HepG2 (cell line): ENCODE results near the gene ZMAT2. TPM values are rescaled to one million over a fixed set of nuclear protein-coding genes. Genes with fewer than 3 reads are reported as not detected.

Source experiments
- ATAC-seq: fragments of 200-7000 bp; cut with Tn5 transposase; 3 replicates; pipeline ENCODE4 v1.9.1; 2020; ENCODE audit warnings: mild to moderate bottlenecking, moderate library complexity
- BruUV-seq: library from RNA; stranded (reverse); fragments of 400-500 nt; replicated peaks from 2 replicates; lab custom pipeline; 2021; lab: Mats Ljungman, UMichigan
- CTCF ChIA-PET: fragments of 300-600 bp; formaldehyde crosslinking; extraction: SDS; loops from one replicate; lab custom pipeline; 2021; ENCODE audit warnings: low total read pairs, inconsistent platforms, low intra/inter-chr PET ratio; lab: Yijun Ruan, JAX
- POLR2A ChIA-PET: fragments of 350-600 bp; sonication (Branson Sonifier 250); formaldehyde crosslinking; loops from one replicate; lab custom pipeline; 2020; ENCODE audit warnings: antibody characterized with exemption, inconsistent platforms; lab: Yijun Ruan, JAX
- DNase-seq: peaks from one replicate; pipeline ENCODE4 v3.0.0-alpha.2; 2015; ENCODE audit warnings: low spot score
- FAIRE-seq: peaks from 3 replicates; lab custom pipeline; 2011; peaks lifted over from hg19 to GRCh38; lab: Jason Lieb, UNC
- H2AFZ ChIP-seq: one replicate; pipeline ENCODE4 v1.6.1; 2011; ENCODE audit warnings: low read length, inconsistent platforms
- H3K27ac ChIP-seq: fragments of 300-600 bp; 3 replicates; pipeline ENCODE4 v1.8.0; 2011; ENCODE audit warnings: mixed run types, mild to moderate bottlenecking, mixed read lengths, low read length, inconsistent platforms; ENCODE audit not compliant: insufficient read depth; ENCODE audit errors: extremely low read length
- H3K27me3 ChIP-seq, 2 experiments: fragments of 200-600 bp in 1 of 2; 2 replicates in 1 of 2; 3 replicates in 1 of 2; pipeline versions ENCODE4 v1.6.0 to v1.8.0; 2011; ENCODE audit warnings: low read length in 2 of 2, mild to moderate bottlenecking in 2 of 2, moderate library complexity in 2 of 2, inconsistent platforms in 1 of 2; ENCODE audit not compliant: insufficient read depth in 2 of 2, control insufficient read depth in 1 of 2
- H3K36me3 ChIP-seq, 2 experiments: fragments of 200-600 bp in 1 of 2; replicated peaks in 1 of 2; 2 replicates in 1 of 2; 3 replicates in 1 of 2; pipeline versions ENCODE4 v1.5.1 to v1.8.0; 2011; ENCODE audit warnings: low read length in 2 of 2, inconsistent platforms in 1 of 2; ENCODE audit not compliant: insufficient read depth in 2 of 2, control insufficient read depth in 1 of 2
- H3K4me1 ChIP-seq: 2 replicates; pipeline ENCODE4 v1.5.1; 2012; ENCODE audit warnings: low read length, inconsistent platforms; ENCODE audit not compliant: insufficient read depth
- H3K4me2 ChIP-seq: 2 replicates; pipeline ENCODE4 v1.6.0; 2011; ENCODE audit warnings: low read depth, low read length, inconsistent platforms
- H3K4me3 ChIP-seq, 3 experiments: fragments of 200-600 bp in 1 of 3; sonication (generic), shearing (Covaris generic) in 1 of 3; replicated peaks in 1 of 3; 2 replicates each; pipeline ENCODE4 v1.5.1; 2011 to 2016; ENCODE audit warnings: low read length in 3 of 3, inconsistent platforms in 2 of 3, low read depth in 2 of 3, mild to moderate bottlenecking in 2 of 3, control low read depth in 1 of 3, mixed read lengths in 1 of 3; ENCODE audit not compliant: insufficient read depth in 1 of 3
- H3K79me2 ChIP-seq: one replicate; pipeline ENCODE4 v1.6.1; 2011; ENCODE audit warnings: low read length, inconsistent platforms; ENCODE audit not compliant: insufficient read depth
- H3K9ac ChIP-seq: 2 replicates; pipeline ENCODE4 v1.6.0; 2011; ENCODE audit warnings: mild to moderate bottlenecking, low read depth, low read length, inconsistent platforms; ENCODE audit not compliant: insufficient read depth
- H3K9me3 ChIP-seq: 2 replicates; pipeline ENCODE4 v1.5.1; 2012; ENCODE audit warnings: mild to moderate bottlenecking, low read length
- H4K20me1 ChIP-seq: 2 replicates; pipeline ENCODE4 v1.6.0; 2011; ENCODE audit warnings: inconsistent platforms, mild to moderate bottlenecking, low read length, moderate library complexity; ENCODE audit not compliant: insufficient read depth
- ARHGAP35 ChIP-seq: sonication (generic); formaldehyde crosslinking; IDR thresholded peaks from 2 replicates; pipeline ENCODE4 v1.9.0; 2022; ENCODE audit warnings: mild to moderate bottlenecking, inconsistent platforms, moderate library complexity, missing genetic modification reagents, borderline replicate concordance
- GTF3A ChIP-seq: sonication (generic); formaldehyde crosslinking; conservative IDR thresholded peaks from 2 replicates; pipeline ENCODE4 v1.4.0; 2020; ENCODE audit warnings: mild to moderate bottlenecking, missing genetic modification reagents
- KDM5A ChIP-seq: fragments of 200-600 bp; sonication (generic); IDR thresholded peaks from 2 replicates; pipeline ENCODE4 v1.7.0; 2018; ENCODE audit warnings: antibody characterized with exemption, mild to moderate bottlenecking, low read length, borderline replicate concordance
- MED1 ChIP-seq: sonication (generic); formaldehyde crosslinking; IDR thresholded peaks from 2 replicates; pipeline ENCODE4 v1.4.0; 2020; ENCODE audit warnings: missing genetic modification reagents
- MXD4 ChIP-seq: IDR thresholded peaks from 2 replicates; pipeline ENCODE4 v1.6.1; 2016; ENCODE audit warnings: mild to moderate bottlenecking, missing biosample characterization, missing genetic modification reagents
- RARA ChIP-seq: IDR thresholded peaks from 2 replicates; pipeline ENCODE4 v1.6.1; 2016; ENCODE audit warnings: missing genetic modification reagents, missing compliant biosample characterization
- RBM39 ChIP-seq: fragments of 200-400 bp; formaldehyde crosslinking; IDR thresholded peaks from one replicate; pipeline ENCODE4 v1.6.1; 2018; ENCODE audit warnings: antibody characterized with exemption, mild to moderate bottlenecking, low read depth, low read length; ENCODE audit not compliant: poor library complexity, severe bottlenecking
- REXO4 ChIP-seq: sonication (generic); formaldehyde crosslinking; IDR thresholded peaks from 2 replicates; pipeline ENCODE4 v1.8.0; 2022; ENCODE audit warnings: missing genetic modification reagents, mild to moderate bottlenecking, borderline replicate concordance
- SNAI1 ChIP-seq: sonication (generic); formaldehyde crosslinking; IDR thresholded peaks from 2 replicates; pipeline ENCODE4 v1.5.0; 2020; ENCODE audit warnings: mild to moderate bottlenecking, missing genetic modification reagents, borderline replicate concordance
- ZMAT3 ChIP-seq: sonication (generic); formaldehyde crosslinking; conservative IDR thresholded peaks from 2 replicates; pipeline ENCODE4 v1.7.0; 2021; ENCODE audit warnings: missing genetic modification reagents
- ZNF17 ChIP-seq: sonication (generic); formaldehyde crosslinking; IDR thresholded peaks from 2 replicates; pipeline ENCODE4 v1.5.0; 2020; ENCODE audit warnings: mild to moderate bottlenecking, missing genetic modification reagents
- ZNF703 ChIP-seq: sonication (generic); formaldehyde crosslinking; IDR thresholded peaks from 2 replicates; pipeline ENCODE4 v1.5.1; 2020; ENCODE audit warnings: missing genetic modification reagents, mild to moderate bottlenecking, moderate library complexity, borderline replicate concordance
- ZNF839 ChIP-seq: sonication (generic); formaldehyde crosslinking; IDR thresholded peaks from 2 replicates; pipeline ENCODE4 v1.4.0; 2020; ENCODE audit warnings: missing genetic modification reagents, mild to moderate bottlenecking, borderline replicate concordance
- ZNF841 ChIP-seq: sonication (generic); formaldehyde crosslinking; IDR thresholded peaks from 2 replicates; pipeline ENCODE4 v1.8.1; 2023; ENCODE audit warnings: missing genetic modification reagents, borderline replicate concordance
- ZNF879 ChIP-seq: sonication (generic); formaldehyde crosslinking; IDR thresholded peaks from 2 replicates; pipeline ENCODE4 v1.8.1; 2023; ENCODE audit warnings: missing genetic modification reagents
- WGBS: methylation state at CpG from one replicate; pipeline ENCODE4 v1.1.6; 2017; ENCODE audit warnings: low lambda C conversion rate; 5-methylcytosine and 5-hydroxymethylcytosine counted together
- in situ Hi-C: cut with HindIII; loops from 2 replicates; pipeline ENCODE4 v1.10.0; 2017; ENCODE audit warnings: low pct_unique_long_range_greater_than_20kb; ENCODE audit not compliant: extremely low pct_ligation_motif_present
- intact Hi-C: fragments of 100-400 bp; cut with micrococcal nuclease; formaldehyde crosslinking; loops from one replicate; pipeline ENCODE4 v1.10.0; 2022; ENCODE audit not compliant: unreplicated experiment
- polyA plus RNA-seq, 8 experiments: library from polyadenylated mRNA; depleted of rRNA in 3 of 8; stranded (reverse) in 7 of 8; unstranded in 1 of 8; fragments of >200 nt; fragmentation: Illumina TruSeq in 4 of 8; extraction: Trizol in 4 of 8; gene quantifications; 2 replicates each; pipeline versions ENCODE4 v1.2.1 to v1.2.3, GENCODE V29; 2011 to 2016; ENCODE audit warnings: low read depth in 4 of 8, missing spikeins in 1 of 8, mixed read lengths in 1 of 8; ENCODE audit not compliant: insufficient read depth in 1 of 8
- total RNA-seq, 5 experiments: library from RNA; depleted of rRNA; stranded (reverse); fragments of >200 nt; fragmentation: Illumina TruSeq; extraction: Trizol; gene quantifications; 2 replicates each; pipeline ENCODE4 v1.2.3, GENCODE V29; 2016; ENCODE audit warnings: low read depth in 1 of 5
- TF ChIP-seq, protein P1 (sequence below): sonication (generic); formaldehyde crosslinking; conservative IDR thresholded peaks from 2 replicates; pipeline ENCODE4 v1.8.1; 2023; ENCODE audit warnings: missing genetic modification reagents

Gene ZMAT2
- total and polyA plus RNA-seq, 2 of the 13 experiments (the other 11 are each of a cell fraction or from before 2014, with no cell fraction given), result 35.4 to 92.8 TPM

DNA sequence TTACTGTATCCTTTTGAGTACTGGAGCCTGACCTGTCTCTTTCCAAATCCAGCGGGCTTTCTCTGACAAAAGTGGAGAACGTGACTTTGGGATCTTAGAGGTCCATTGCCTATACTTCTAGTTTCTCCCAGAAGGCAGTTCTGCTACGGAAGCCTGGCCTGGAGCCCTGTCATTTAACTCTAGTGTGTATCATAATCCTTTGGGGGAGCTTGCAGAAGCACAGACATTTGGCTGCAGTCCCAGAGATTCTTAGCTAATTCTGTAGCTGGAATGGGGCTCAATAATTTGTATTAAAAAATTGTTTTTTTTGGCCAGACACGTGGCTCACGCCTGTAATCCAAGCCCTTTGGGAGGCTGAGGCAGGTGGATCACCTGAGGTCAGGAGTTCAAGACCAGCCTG lies 6.0 kb upstream of the ZMAT2 start:
- WGBS, result 95% methylated on average over 5 of the region's 5 CpGs
- POLR2A ChIA-PET, result no interaction called here
- in situ Hi-C loops, result no loop called here

More for the DNA sequence above, 6.0 kb upstream of the ZMAT2 start:
- Histone ChIP-seq H3K4me3 (no peak overlapping the region), H3K9ac (no peak overlapping the region), H3K79me2 (peaks cover 36% of the 10 kb centered on the region), H3K27ac (no peak overlapping the region), H3K4me1 (peaks cover 28% of the 10 kb centered on the region), H2AFZ (no peak overlapping the region), H3K9me3 (no peaks in the 10 kb centered on the region), H4K20me1 (no peaks in the 10 kb centered on the region), H3K36me3 (peaks cover 15 to 55% of the 10 kb centered on the region in 2 experiments), H3K27me3 (no peaks in the 10 kb centered on the region; a peak in 1 of 5 replicates), H3K4me2 (no peak overlapping the region)
- FAIRE-seq (no peak), DNase-seq (no peak), ATAC-seq (no peak)
- CTCF ChIA-PET, result no interaction called here
- BruUV-seq, result no TSS peak
- intact Hi-C loops, result no loop called here
- TF ChIP-seq REXO4 (CRISPR knock-in tag) (no peak), SNAI1 (CRISPR knock-in tag) (no peak), ZNF839 (CRISPR knock-in tag) (no peak), GTF3A (CRISPR knock-in tag) (no peak), RBM39 (no peak), ZMAT3 (CRISPR knock-in tag) (no peak), ARHGAP35 (no peak), ZNF703 (no peak), RARA (CRISPR knock-in tag) (no peak), MXD4 (no peak), MED1 (CRISPR knock-in tag) (no peak), ZNF841 (CRISPR knock-in tag) (no peak), ZNF879 (no peak), KDM5A (no peak), ZNF17 (CRISPR knock-in tag) (no peak)
- TF ChIP-seq, protein P1, sequence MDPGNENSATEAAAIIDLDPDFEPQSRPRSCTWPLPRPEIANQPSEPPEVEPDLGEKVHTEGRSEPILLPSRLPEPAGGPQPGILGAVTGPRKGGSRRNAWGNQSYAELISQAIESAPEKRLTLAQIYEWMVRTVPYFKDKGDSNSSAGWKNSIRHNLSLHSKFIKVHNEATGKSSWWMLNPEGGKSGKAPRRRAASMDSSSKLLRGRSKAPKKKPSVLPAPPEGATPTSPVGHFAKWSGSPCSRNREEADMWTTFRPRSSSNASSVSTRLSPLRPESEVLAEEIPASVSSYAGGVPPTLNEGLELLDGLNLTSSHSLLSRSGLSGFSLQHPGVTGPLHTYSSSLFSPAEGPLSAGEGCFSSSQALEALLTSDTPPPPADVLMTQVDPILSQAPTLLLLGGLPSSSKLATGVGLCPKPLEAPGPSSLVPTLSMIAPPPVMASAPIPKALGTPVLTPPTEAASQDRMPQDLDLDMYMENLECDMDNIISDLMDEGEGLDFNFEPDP (CRISPR knock-in tag), result no peak
